Trophoblast cell (in vitro differentiated cells and primary cell): ENCODE data around the gene TBC1D5.

Experiments used
- DNase-seq, 2 donors: peaks; one replicate each; pipeline ENCODE4 v3.0.0-alpha.2; 2016
- H2AFZ ChIP-seq: 2 replicates; pipeline ENCODE4 v1.6.1; 2013; ENCODE audit warnings: low read length, moderate library complexity, mild to moderate bottlenecking; ENCODE audit not compliant: insufficient read depth, poor library complexity
- H2AK5ac ChIP-seq: 2 replicates; pipeline ENCODE4 v1.6.1; 2013; ENCODE audit warnings: mild to moderate bottlenecking, low read length
- H2BK120ac ChIP-seq: 2 replicates; pipeline ENCODE4 v1.6.1; 2013; ENCODE audit warnings: low read length, mild to moderate bottlenecking, moderate library complexity; ENCODE audit not compliant: insufficient read depth, poor library complexity
- H2BK12ac ChIP-seq: 2 replicates; pipeline ENCODE4 v1.6.1; 2013; ENCODE audit warnings: mild to moderate bottlenecking, low read length, moderate library complexity
- H2BK5ac ChIP-seq: 2 replicates; pipeline ENCODE4 v1.6.1; 2013; ENCODE audit warnings: low read length, low read depth, moderate library complexity, mild to moderate bottlenecking; ENCODE audit not compliant: poor library complexity
- H3K14ac ChIP-seq: 2 replicates; pipeline ENCODE4 v1.6.1; 2013; ENCODE audit warnings: mild to moderate bottlenecking, low read length
- H3K18ac ChIP-seq: 2 replicates; pipeline ENCODE4 v1.6.1; 2013; ENCODE audit warnings: mild to moderate bottlenecking, low read length
- H3K23ac ChIP-seq: 2 replicates; pipeline ENCODE4 v1.6.1; 2013; ENCODE audit warnings: low read length
- H3K27ac ChIP-seq: 2 replicates; pipeline ENCODE4 v1.5.1; 2013; ENCODE audit warnings: low read depth, mild to moderate bottlenecking, inconsistent platforms, low read length, moderate library complexity
- H3K27me3 ChIP-seq: 2 replicates; pipeline ENCODE4 v1.6.1; 2013; ENCODE audit warnings: inconsistent platforms, mild to moderate bottlenecking, low read length, moderate library complexity; ENCODE audit not compliant: insufficient read depth
- H3K36me3 ChIP-seq, 2 experiments: 1 replicate in 1 of 2; 2 replicates in 1 of 2; pipeline ENCODE4 v1.6.1; 2013; ENCODE audit warnings: low read length in 2 of 2, mild to moderate bottlenecking in 2 of 2, moderate library complexity in 1 of 2; ENCODE audit not compliant: insufficient read depth in 2 of 2, control insufficient read depth in 1 of 2
- H3K4ac ChIP-seq: 2 replicates; pipeline ENCODE4 v1.6.1; 2013; ENCODE audit warnings: low read depth, mild to moderate bottlenecking, low read length, moderate library complexity
- H3K4me1 ChIP-seq, 2 experiments: 1 replicate in 1 of 2; 2 replicates in 1 of 2; pipeline ENCODE4 v1.6.1; 2013; ENCODE audit warnings: low read length in 2 of 2, mild to moderate bottlenecking in 2 of 2, moderate library complexity in 1 of 2; ENCODE audit not compliant: insufficient read depth in 2 of 2, control insufficient read depth in 1 of 2
- H3K4me2 ChIP-seq: 2 replicates; pipeline ENCODE4 v1.6.1; 2013; ENCODE audit warnings: inconsistent platforms, mild to moderate bottlenecking, low read length, moderate library complexity
- H3K4me3 ChIP-seq: 2 replicates; pipeline ENCODE4 v1.5.1; 2013; ENCODE audit warnings: mild to moderate bottlenecking, low read depth, low read length, inconsistent platforms
- H3K79me1 ChIP-seq: one replicate; pipeline ENCODE4 v1.6.1; 2013; ENCODE audit warnings: low read length
- H3K79me2 ChIP-seq: 2 replicates; pipeline ENCODE4 v1.6.1; 2013; ENCODE audit warnings: low read length, mild to moderate bottlenecking; ENCODE audit not compliant: control insufficient read depth, insufficient read depth, poor library complexity
- H3K9ac ChIP-seq: 2 replicates; pipeline ENCODE4 v1.6.1; 2013; ENCODE audit warnings: mild to moderate bottlenecking, low read length
- H3K9me3 ChIP-seq: 2 replicates; pipeline ENCODE4 v1.6.1; 2013; ENCODE audit warnings: low read depth, mild to moderate bottlenecking, control low read depth, inconsistent platforms, low read length; ENCODE audit not compliant: insufficient read depth
- H4K12ac ChIP-seq: 2 replicates; pipeline ENCODE4 v1.6.1; 2013; ENCODE audit warnings: low read depth, mild to moderate bottlenecking, low read length, moderate library complexity
- H4K8ac ChIP-seq: 2 replicates; pipeline ENCODE4 v1.6.1; 2013; ENCODE audit warnings: low read depth, mild to moderate bottlenecking, low read length, moderate library complexity
- H4K91ac ChIP-seq: one replicate; pipeline ENCODE4 v1.6.1; 2013; ENCODE audit warnings: low read depth, mild to moderate bottlenecking, low read length, moderate library complexity
- WGBS: extraction: QIAGEN DNeasy Blood & Tissue Kit; methylation state at CpG from one replicate; pipeline ENCODE4 v1.1.7; 2013; ENCODE audit warnings: missing lambda C conversion rate; ENCODE audit not compliant: insufficient read length, insufficient coverage; ENCODE audit errors: extremely low coverage; 5-methylcytosine and 5-hydroxymethylcytosine counted together

TBC1D5 gene

DNA sequence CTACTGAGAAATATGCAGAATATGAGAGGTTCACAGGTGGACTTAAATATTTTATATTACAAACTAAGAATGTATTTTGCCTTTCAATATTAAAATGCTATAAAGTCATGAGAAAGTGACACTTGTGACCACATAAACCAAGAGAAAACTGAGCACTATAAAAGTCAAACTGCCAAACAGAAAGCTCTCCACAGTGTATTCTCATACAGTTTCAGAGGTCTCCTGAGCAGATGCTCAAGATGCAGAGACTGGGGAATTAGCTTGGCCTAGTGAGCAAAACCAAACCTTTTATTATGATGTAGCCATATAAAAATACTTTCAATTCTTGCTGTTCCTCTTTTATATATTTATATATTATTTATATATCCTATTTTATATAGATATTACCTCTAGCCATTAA is 227.8 kb downstream of the TBC1D5 start:
- DNase-seq = no peak
- no peaks in the 10 kb centered on the region for H3K27me3 ChIP-seq
- H2AFZ ChIP-seq = no peak overlapping the region
- no peak overlapping the region for H4K12ac ChIP-seq
- H3K4me1 ChIP-seq = peaks cover 0 to 6% of the 10 kb centered on the region in 2 experiments
- no peak overlapping the region for H3K9ac ChIP-seq
- no peaks in the 10 kb centered on the region for H3K36me3 ChIP-seq
- H4K8ac ChIP-seq = no peak overlapping the region
- H3K4me3 ChIP-seq = no peak overlapping the region
- H3K79me2 ChIP-seq = peaks cover 2% of the 10 kb centered on the region
- H3K4ac ChIP-seq = no peak overlapping the region
- no peaks in the 10 kb centered on the region for H3K79me1 ChIP-seq
- no peak overlapping the region for H3K14ac ChIP-seq
- H3K4me2 ChIP-seq = no peak overlapping the region
- H2AK5ac ChIP-seq = no peak overlapping the region
- no peak overlapping the region for H2BK5ac ChIP-seq
- no peaks in the 10 kb centered on the region for H3K9me3 ChIP-seq
- no peak overlapping the region for H4K91ac ChIP-seq
- no peak overlapping the region for H3K27ac ChIP-seq
- H2BK12ac ChIP-seq = no peak overlapping the region
- H2BK120ac ChIP-seq = no peak overlapping the region
- no peak overlapping the region for H3K23ac ChIP-seq
- H3K18ac ChIP-seq = no peak overlapping the region

DNA sequence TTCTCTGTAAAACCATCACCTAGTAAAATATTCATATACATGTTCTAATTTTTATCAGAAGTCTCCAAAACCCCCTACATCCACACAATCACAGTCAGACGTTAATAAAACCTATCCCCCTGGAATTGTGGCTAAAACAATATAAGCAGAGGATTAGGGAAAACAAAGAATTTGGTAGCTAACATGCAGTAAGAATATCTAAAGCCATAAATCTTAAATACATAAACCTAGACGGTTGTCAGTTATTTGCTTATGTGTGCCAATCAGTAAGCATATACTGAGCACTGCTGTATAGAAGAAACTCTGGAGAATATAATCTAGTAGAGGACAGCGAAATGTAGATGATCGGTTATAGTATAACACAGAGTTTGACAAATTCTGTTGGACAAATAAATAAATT is 232.2 kb downstream of the TBC1D5 start:
- no peak overlapping the region for H3K27ac ChIP-seq
- no peak overlapping the region for H2BK120ac ChIP-seq
- no peak overlapping the region for H2BK12ac ChIP-seq
- no peak overlapping the region for H3K4me3 ChIP-seq
- H3K27me3 ChIP-seq = no peaks in the 10 kb centered on the region
- no peak overlapping the region for H4K8ac ChIP-seq
- no peak overlapping the region for H3K14ac ChIP-seq
- H3K4me2 ChIP-seq = no peak overlapping the region
- H3K9ac ChIP-seq = no peak overlapping the region
- H4K91ac ChIP-seq = no peak overlapping the region
- no peak overlapping the region for H3K23ac ChIP-seq
- no CpG with 5 or more reads among the region's 4 CpGs for WGBS
- H3K36me3 ChIP-seq = no peaks in the 10 kb centered on the region
- H3K79me1 ChIP-seq = no peaks in the 10 kb centered on the region
- H2AK5ac ChIP-seq = no peak overlapping the region
- H3K79me2 ChIP-seq = no peaks in the 10 kb centered on the region
- no peak overlapping the region for H3K4ac ChIP-seq
- H3K9me3 ChIP-seq = no peaks in the 10 kb centered on the region
- no peak overlapping the region for H4K12ac ChIP-seq
- no peak overlapping the region for H3K18ac ChIP-seq
- H3K4me1 ChIP-seq = peaks cover 0 to 3% of the 10 kb centered on the region in 2 experiments
- DNase-seq = no peak
- no peak overlapping the region for H2BK5ac ChIP-seq
- H2AFZ ChIP-seq = no peak overlapping the region

DNA sequence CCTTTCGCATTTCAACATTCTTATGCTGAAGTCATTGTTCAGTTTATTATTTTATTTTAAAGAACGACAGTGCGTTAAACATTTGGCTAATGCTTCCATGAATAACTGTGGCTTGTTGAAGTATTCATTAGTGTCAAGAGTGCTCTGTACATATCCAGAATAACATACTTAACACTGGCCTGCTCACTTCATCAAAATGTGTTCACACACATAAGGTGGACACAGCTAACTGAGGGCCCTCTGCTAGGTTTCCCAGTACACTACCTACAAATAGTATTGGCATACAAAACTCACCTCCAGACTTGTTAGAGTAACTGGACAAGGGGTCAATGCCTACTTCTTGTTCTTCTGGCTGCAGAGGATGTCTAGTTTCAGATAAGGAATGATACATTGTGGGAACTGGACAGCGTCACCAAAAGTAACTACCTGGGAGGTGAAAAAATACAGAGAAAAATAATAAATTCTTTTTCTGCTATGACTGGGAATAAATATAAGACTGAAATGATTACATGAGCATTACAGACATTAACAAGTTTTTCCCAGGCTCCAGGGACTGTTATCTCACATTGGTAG is 234.2 kb downstream of the TBC1D5 start:
- Histone ChIP-seq H4K91ac (no peak overlapping the region), H4K12ac (no peak overlapping the region), H2BK12ac (no peak overlapping the region), H3K14ac (no peak overlapping the region), H3K4ac (no peak overlapping the region), H3K36me3 (no peaks in the 10 kb centered on the region), H3K9ac (no peak overlapping the region), H3K79me2 (no peaks in the 10 kb centered on the region), H2BK120ac (no peak overlapping the region), H2AK5ac (no peak overlapping the region), H3K18ac (no peak overlapping the region), H2BK5ac (no peak overlapping the region), H3K23ac (no peak overlapping the region), H3K4me2 (no peak overlapping the region), H3K79me1 (no peaks in the 10 kb centered on the region), H4K8ac (no peak overlapping the region), H3K27ac (no peak overlapping the region), H3K9me3 (no peaks in the 10 kb centered on the region), H2AFZ (no peak overlapping the region), H3K4me1 (peaks cover 0 to 3% of the 10 kb centered on the region in 2 experiments), H3K4me3 (no peak overlapping the region), H3K27me3 (no peaks in the 10 kb centered on the region)
- DNase-seq = no peak
- no CpG with 5 or more reads among the region's 4 CpGs for WGBS

DNA sequence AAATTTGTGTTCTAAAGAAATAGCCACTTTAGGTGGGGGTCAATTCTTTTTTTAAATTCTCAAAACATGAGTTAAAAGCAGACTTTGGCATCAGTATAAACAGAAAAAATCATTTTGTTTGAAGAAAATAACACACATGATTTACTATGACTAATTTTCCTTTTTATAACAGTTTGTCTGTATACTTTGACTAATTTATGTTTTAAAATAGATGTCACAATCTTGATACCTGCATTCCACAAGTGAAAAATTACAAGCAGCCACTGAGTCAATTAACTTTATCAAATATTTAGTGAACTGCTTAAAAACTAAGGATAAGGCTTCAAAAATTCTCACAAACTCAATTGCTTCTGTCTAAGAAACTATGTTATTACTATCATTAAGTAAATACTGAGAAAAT is 235.0 kb downstream of the TBC1D5 start:
- no peak for DNase-seq
- Histone ChIP-seq H3K27ac (no peak overlapping the region), H2AFZ (no peak overlapping the region), H4K8ac (no peak overlapping the region), H3K4ac (no peak overlapping the region), H3K36me3 (no peaks in the 10 kb centered on the region), H3K18ac (no peak overlapping the region), H4K91ac (no peak overlapping the region), H2BK5ac (no peak overlapping the region), H2BK120ac (no peak overlapping the region), H3K79me1 (no peaks in the 10 kb centered on the region), H3K27me3 (no peaks in the 10 kb centered on the region), H3K4me2 (no peak overlapping the region), H2BK12ac (no peak overlapping the region), H3K9me3 (no peaks in the 10 kb centered on the region), H4K12ac (no peak overlapping the region), H3K14ac (no peak overlapping the region), H3K4me1 (peaks cover 0 to 3% of the 10 kb centered on the region in 2 experiments), H2AK5ac (no peak overlapping the region), H3K9ac (no peak overlapping the region), H3K4me3 (no peak overlapping the region), H3K79me2 (no peaks in the 10 kb centered on the region), H3K23ac (no peak overlapping the region)
